Endodermal cell (in vitro differentiated cells): ENCODE data around the gene POGLUT3. TPM values are rescaled to one million over a fixed set of nuclear protein-coding genes. Genes with fewer than 3 reads are reported as not detected.

Experiments used
- DNase-seq: peaks from one replicate; pipeline ENCODE4 v3.0.0-alpha.2; 2017
- H3K27ac ChIP-seq: 2 replicates; pipeline ENCODE4 v1.5.1; 2013; ENCODE audit warnings: mild to moderate bottlenecking, low read depth, low read length, moderate library complexity
- H3K27me3 ChIP-seq: 2 replicates; pipeline ENCODE4 v1.6.1; 2013; ENCODE audit warnings: mild to moderate bottlenecking, low read length, moderate library complexity; ENCODE audit not compliant: insufficient read depth, control insufficient read depth, poor library complexity, severe bottlenecking
- H3K36me3 ChIP-seq: 2 replicates; pipeline ENCODE4 v1.7.0; 2013; ENCODE audit warnings: mild to moderate bottlenecking, low read length, moderate library complexity; ENCODE audit not compliant: control insufficient read depth, insufficient read depth
- H3K4me1 ChIP-seq: one replicate; pipeline ENCODE4 v1.7.0; 2013; ENCODE audit warnings: low read length; ENCODE audit not compliant: control insufficient read depth, insufficient read depth
- H3K4me3 ChIP-seq: 2 replicates; pipeline ENCODE4 v1.5.1; 2013; ENCODE audit warnings: mild to moderate bottlenecking, low read length, moderate library complexity
- H3K9ac ChIP-seq: 2 replicates; pipeline ENCODE4 v1.6.1; 2013; ENCODE audit warnings: mild to moderate bottlenecking, low read length, moderate library complexity; ENCODE audit not compliant: poor library complexity, severe bottlenecking; ENCODE audit errors: extremely low read depth
- H3K9me3 ChIP-seq: 2 replicates; pipeline ENCODE4 v1.6.1; 2013; ENCODE audit warnings: mild to moderate bottlenecking, low read length, moderate library complexity; ENCODE audit not compliant: control insufficient read depth
- H3K27ac Mint-ChIP-seq: 2 replicates; pipeline ENCODE4 v1.8.0; 2020; ENCODE audit warnings: mixed read lengths
- H3K27me3 Mint-ChIP-seq: 2 replicates; pipeline ENCODE4 v1.8.0; 2021; ENCODE audit warnings: mild to moderate bottlenecking, mixed read lengths; ENCODE audit not compliant: insufficient read depth
- H3K36me3 Mint-ChIP-seq: 2 replicates; pipeline ENCODE4 v1.8.0; 2020; ENCODE audit warnings: low read depth, mixed read lengths
- H3K4me1 Mint-ChIP-seq: 2 replicates; pipeline ENCODE4 v1.8.0; 2020; ENCODE audit warnings: mixed read lengths
- H3K4me3 Mint-ChIP-seq: 2 replicates; pipeline ENCODE4 v1.8.0; 2020; ENCODE audit warnings: mild to moderate bottlenecking, moderate library complexity, mixed read lengths
- H3K9me3 Mint-ChIP-seq: 2 replicates; pipeline ENCODE4 v1.8.0; 2020; ENCODE audit warnings: mild to moderate bottlenecking, mixed read lengths
- WGBS, 2 experiments: methylation state at CpG; one replicate each; pipeline versions ENCODE4 v1.1.5 to v1.1.7; 2013; ENCODE audit warnings: missing lambda C conversion rate in 2 of 2, mixed read lengths in 1 of 2; ENCODE audit not compliant: insufficient coverage in 1 of 2, insufficient read length in 1 of 2; 5-methylcytosine and 5-hydroxymethylcytosine counted together
- total RNA-seq, 2 donors: library from RNA; stranded (reverse); fragmentation: NEBNext Ultra II Directional in 1 of 2; extraction: Animal tissue kit (Norgen Biotek cat#: 25700) in 1 of 2; gene quantifications; 2 replicates in 1 of 2; 3 replicates in 1 of 2; pipeline ENCODE4 v1.2.1, GENCODE V29; 2021
- TF ChIP-seq, protein P1 (sequence below): fragments of 200-600 bp; sonication (generic); conservative IDR thresholded peaks from 2 replicates; pipeline ENCODE4 v1.5.0; 2021; ENCODE audit warnings: antibody characterized with exemption, mild to moderate bottlenecking

POGLUT3 gene
- total RNA-seq, 2 donors from 2014 or later, result 22.0 to 28.7 TPM

DNA sequence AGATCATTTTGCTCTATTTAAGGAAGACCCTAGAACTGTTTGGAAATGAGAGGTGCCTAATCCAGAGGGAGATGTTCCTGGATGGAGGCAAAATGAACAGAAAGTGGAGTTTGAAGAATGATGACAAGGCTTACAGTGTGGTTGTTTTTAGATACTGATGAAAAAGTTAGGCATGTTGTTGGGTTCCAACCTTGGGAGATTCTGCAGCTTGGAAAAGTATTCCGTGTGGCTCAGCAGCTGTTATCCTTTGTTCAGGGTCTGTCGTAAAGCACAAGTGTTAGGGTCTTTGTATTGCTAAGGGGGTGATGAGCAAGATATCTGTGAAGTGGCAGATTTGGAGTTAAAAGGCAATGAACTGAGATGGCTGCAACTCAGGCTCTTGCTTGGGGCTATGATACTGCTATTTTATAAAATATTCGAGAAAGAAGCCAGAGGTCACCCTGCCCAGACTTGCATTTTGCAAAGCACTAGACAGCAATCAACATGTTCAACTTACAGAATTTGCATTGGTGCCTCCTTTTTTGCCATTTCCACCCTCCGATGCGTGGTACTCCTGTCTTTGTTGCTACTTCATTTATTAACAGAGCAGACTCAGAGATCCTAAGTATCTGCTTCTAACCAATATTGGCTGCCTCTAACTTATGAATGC lies 45.3 kb upstream of the POGLUT3 start:
- no peaks in the 10 kb centered on the region for H3K27me3 Mint-ChIP-seq
- Histone ChIP-seq H3K4me1 (no peaks in the 10 kb centered on the region), H3K36me3 (peaks cover 6% of the 10 kb centered on the region), H3K4me3 (no peak overlapping the region), H3K27ac (no peak overlapping the region), H3K27me3 (no peaks in the 10 kb centered on the region), H3K9me3 (no peaks in the 10 kb centered on the region), H3K9ac (no peak overlapping the region)
- H3K36me3 Mint-ChIP-seq, result no peaks in the 10 kb centered on the region
- TF ChIP-seq, protein P1, sequence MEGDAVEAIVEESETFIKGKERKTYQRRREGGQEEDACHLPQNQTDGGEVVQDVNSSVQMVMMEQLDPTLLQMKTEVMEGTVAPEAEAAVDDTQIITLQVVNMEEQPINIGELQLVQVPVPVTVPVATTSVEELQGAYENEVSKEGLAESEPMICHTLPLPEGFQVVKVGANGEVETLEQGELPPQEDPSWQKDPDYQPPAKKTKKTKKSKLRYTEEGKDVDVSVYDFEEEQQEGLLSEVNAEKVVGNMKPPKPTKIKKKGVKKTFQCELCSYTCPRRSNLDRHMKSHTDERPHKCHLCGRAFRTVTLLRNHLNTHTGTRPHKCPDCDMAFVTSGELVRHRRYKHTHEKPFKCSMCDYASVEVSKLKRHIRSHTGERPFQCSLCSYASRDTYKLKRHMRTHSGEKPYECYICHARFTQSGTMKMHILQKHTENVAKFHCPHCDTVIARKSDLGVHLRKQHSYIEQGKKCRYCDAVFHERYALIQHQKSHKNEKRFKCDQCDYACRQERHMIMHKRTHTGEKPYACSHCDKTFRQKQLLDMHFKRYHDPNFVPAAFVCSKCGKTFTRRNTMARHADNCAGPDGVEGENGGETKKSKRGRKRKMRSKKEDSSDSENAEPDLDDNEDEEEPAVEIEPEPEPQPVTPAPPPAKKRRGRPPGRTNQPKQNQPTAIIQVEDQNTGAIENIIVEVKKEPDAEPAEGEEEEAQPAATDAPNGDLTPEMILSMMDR, result no peak
- H3K9me3 Mint-ChIP-seq, result no peaks in the 10 kb centered on the region
- H3K4me3 Mint-ChIP-seq, result no peak overlapping the region
- H3K27ac Mint-ChIP-seq, result no peak overlapping the region
- no peak for DNase-seq
- 91 to 98% methylated on average over 4 to 5 of the region's 5 CpGs for WGBS, 2 experiments
- H3K4me1 Mint-ChIP-seq, result peaks cover 18% of the 10 kb centered on the region

DNA sequence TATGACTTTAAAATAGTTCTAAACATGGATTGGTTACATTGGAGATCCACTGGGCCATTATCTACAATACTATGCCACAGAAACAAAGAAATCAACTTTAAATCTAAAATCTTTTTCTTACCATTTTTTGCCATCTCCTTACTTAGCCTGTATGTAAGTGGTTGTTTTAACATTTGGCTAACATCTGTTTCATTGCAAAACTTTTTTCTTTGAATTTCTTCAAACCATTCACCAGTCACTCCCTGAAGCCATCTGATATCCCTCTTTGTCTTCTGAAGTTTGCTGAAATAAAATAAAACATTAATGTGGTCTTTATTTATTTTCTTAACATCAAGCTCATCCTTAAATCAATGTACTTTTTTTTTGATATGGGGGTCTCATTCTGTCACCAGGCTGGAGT lies 43.3 kb upstream of the POGLUT3 start:
- no peak overlapping the region for H3K4me3 Mint-ChIP-seq
- Histone ChIP-seq H3K27ac (no peak overlapping the region), H3K36me3 (peaks cover 12% of the 10 kb centered on the region), H3K9ac (no peak overlapping the region), H3K9me3 (no peaks in the 10 kb centered on the region), H3K4me3 (no peak overlapping the region), H3K27me3 (no peaks in the 10 kb centered on the region), H3K4me1 (no peaks in the 10 kb centered on the region)
- H3K9me3 Mint-ChIP-seq, result no peaks in the 10 kb centered on the region
- H3K27me3 Mint-ChIP-seq, result no peaks in the 10 kb centered on the region
- TF ChIP-seq, protein P1, result no peak
- no peaks in the 10 kb centered on the region for H3K36me3 Mint-ChIP-seq
- no peak overlapping the region for H3K27ac Mint-ChIP-seq
- no peak for DNase-seq
- H3K4me1 Mint-ChIP-seq, result peaks cover 20% of the 10 kb centered on the region

DNA sequence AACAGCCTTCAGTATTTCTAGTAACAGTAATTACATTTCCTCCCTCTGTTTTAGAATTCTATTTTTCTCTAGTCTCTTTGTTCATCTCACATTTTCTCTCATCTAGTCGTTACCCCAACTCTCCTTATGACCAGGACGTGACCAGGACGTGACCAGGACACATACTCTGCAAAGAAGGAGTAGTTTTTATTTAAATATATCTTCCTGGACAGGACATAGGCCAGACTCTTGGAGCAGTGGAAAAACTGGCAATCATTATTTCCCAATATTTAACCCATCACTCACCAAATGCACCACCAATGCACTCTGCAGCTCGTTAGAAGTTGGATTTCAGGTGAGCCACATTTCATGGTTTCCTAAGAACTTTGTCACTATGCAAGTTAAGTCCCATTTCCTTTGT lies 40.3 kb upstream of the POGLUT3 start:
- 69 to 95% methylated on average over 2 to 3 of the region's 4 CpGs for WGBS, 2 experiments
- H3K9ac ChIP-seq, result no peak overlapping the region
- Mint-ChIP-seq H3K27me3 (no peaks in the 10 kb centered on the region), H3K9me3 (no peaks in the 10 kb centered on the region), H3K27ac (no peak overlapping the region), H3K4me3 (no peak overlapping the region), H3K4me1 (peaks cover 15% of the 10 kb centered on the region), H3K36me3 (no peaks in the 10 kb centered on the region)
- H3K9me3 ChIP-seq, result no peaks in the 10 kb centered on the region
- TF ChIP-seq, protein P1, result no peak
- no peak for DNase-seq
- no peak overlapping the region for H3K27ac ChIP-seq
- peaks cover 14% of the 10 kb centered on the region for H3K36me3 ChIP-seq
- no peak overlapping the region for H3K4me3 ChIP-seq
- H3K4me1 ChIP-seq, result no peaks in the 10 kb centered on the region
- no peaks in the 10 kb centered on the region for H3K27me3 ChIP-seq
